ENCODE results near the gene EDIL3.

The EDIL3 gene

DNA sequence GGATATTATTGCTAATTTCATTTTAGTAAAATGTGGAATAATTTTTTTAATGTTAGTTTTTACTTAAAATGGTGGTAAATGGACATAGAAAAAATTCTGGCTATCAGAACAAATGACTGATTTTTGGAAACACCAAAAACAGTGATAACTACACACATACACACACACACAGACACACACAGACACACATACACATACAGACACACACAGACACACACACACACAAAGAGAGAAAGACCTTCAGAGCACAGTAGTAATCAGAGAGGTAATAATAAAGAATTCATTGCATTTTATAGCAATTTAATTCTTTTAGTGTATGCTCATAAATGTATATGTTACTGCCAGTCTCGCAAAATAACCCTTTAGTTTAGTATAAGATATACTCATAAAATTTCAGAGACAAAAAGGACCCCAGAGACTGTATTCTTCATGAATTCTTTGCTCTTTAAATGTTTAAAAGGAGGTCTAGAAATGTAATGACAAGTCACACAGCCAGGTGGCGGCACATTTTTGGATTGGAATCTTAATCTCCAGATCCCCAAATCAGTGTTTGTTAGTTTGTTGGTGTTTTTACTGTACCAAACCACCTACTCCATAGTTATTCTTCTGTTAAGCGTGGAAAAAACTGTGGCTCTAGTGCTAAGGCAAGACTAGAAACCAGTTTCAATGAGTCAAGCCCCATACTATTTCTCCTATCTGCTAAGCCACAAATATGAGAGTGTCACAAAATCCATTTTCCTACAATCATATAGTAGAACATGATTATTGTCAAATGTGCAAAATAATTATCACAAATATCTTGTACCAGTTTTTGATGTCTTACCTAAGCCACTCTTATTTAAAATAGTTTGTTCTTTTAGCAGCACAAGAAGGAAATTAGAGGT lies 109.9 kb downstream of the EDIL3 start:
- in situ Hi-C loops (cut with HindIII; ENCODE audit: low pct_ligation_motif_present, low pct_unique_long_range_greater_than_20kb, low sequenced_read_pairs): no loop called here
- DNase-seq: peak; percentile 44

DNA sequence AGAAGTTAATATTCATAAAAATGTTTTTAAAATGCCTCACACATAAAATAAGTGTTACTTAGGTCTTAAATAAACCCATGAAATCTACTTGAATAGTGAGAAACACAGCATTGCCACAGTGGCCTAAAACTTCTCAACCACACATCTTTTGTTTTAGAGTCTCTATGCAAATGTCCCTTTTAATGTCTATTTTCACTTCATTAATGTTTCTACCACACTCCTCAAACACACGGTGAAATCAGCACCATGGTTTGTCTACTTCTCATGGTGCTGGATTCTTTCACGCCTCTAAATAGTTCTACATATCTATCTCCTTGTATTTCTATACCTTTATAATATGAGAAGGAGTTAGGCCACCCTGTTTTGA lies 111.2 kb downstream of the EDIL3 start:
- in situ Hi-C loops (cut with HindIII; ENCODE audit: low pct_ligation_motif_present, low pct_unique_long_range_greater_than_20kb, low sequenced_read_pairs): no loop called here
- DNase-seq: no peak

DNA sequence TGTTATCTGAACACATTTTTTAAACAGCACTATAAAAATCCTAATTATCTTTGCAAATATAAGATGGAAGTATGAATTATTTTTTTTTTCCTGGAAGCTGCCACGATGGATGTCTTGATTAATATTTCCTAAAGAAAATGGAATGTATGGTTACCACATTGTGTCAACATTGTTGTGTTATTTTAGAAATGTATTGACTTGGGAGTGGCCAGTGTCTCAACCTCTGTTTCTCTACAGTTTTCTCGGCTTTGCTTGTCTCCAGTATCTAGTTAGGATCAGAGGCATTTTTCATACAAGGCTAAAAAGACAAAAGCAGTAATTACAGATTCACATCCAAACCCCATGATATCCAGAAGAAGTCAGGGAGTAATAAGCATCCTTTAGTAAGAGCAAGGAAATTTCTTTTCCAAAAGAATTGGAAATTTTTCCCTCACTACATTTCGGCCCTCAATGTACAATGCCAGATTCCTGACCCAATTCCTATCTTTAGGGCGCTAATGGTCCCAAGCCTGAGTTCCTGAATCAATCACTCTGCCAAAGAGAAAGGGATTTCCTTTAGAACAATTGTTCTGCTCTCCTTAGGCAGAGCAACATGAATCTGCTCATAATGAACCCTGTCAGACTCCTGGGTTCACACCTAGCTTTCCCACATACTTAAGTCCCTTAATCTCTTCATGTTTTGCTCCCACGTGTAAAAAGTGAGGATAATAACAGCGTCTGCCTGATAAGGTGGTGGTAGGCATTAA lies 111.7 kb downstream of the EDIL3 start:
- DNase-seq: no peak
- in situ Hi-C loops (cut with HindIII; ENCODE audit: low pct_ligation_motif_present, low pct_unique_long_range_greater_than_20kb, low sequenced_read_pairs): no loop called here

DNA sequence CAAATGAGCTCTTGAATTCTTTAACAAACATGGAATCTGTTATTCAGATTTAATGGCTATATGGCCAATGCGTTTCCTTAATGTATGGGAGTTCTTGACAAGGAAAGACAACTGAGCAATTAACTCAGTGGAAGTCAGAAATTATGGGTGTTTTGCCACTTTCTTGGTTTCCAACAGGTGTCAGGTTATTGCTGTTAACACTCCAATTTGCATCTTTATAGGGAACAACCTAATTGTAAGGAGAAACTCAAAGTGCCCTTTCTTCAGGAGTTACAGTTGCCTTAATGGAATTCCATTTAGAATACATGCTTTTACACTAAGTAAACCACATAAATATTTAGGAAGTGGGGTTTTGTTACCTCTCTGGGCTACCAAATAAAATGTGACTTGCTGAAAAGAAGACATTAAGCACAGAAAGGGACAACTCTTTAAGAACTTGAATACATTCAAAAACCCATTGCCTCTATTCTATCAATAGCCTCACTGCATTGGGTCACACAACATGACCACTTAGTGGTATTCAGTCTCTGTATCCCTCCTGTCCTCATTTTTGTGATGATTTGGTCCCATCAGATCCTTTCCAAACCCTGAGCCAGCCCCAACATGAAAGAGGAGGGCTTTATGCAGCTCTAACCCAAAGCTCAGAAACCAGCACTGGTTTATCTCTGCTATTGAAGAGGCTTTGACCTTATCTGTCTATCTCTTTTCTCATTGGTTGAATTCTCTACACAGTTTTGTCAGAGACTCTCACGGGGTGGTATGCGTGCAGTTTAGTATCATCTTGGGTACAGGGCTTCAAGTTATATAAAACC lies 118.7 kb downstream of the EDIL3 start:
- in situ Hi-C loops (cut with HindIII; ENCODE audit: low pct_ligation_motif_present, low pct_unique_long_range_greater_than_20kb, low sequenced_read_pairs): no loop called here
- DNase-seq: no peak

DNA sequence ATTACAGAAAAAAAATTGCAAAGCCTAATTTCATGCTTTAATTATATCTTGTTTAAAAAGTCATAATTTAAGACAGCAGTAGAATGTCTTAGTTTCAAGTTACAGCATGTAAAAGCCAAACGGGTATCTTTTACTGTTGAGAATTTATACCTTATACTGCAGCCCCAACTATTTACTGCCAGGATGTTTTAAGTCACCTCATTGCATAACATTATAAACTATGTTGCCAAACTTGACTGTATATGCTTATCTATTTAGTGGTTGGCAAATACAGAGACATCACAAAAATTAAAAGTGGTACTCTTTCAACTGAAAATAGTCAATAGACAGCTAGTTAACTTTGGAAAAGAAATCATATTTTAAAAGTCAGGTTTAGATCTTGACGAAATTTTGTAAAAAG lies 119.5 kb downstream of the EDIL3 start:
- in situ Hi-C loops (cut with HindIII; ENCODE audit: low pct_ligation_motif_present, low pct_unique_long_range_greater_than_20kb, low sequenced_read_pairs): no loop called here
- DNase-seq: no peak

DNA sequence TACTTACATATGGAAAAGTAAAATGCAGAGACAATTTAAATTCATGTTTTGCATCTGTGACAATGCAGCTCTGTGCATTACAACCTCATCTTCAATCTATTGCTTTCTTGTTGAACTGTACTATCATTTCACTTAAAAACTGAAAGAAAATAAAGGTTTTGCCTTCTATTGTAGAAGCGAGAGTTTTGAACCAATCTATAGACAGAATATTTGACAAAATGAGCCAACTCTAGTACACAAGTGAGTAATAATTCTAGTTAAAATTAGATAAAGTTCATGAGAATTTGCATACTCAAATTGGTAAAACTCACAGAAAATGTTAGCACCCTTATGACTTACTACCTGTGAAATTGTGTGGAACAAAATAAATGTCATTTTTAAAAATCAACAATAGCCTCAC lies 123.7 kb downstream of the EDIL3 start:
- no peak for DNase-seq
- in situ Hi-C loops (cut with HindIII; ENCODE audit: low pct_ligation_motif_present, low pct_unique_long_range_greater_than_20kb, low sequenced_read_pairs): no loop called here

DNA sequence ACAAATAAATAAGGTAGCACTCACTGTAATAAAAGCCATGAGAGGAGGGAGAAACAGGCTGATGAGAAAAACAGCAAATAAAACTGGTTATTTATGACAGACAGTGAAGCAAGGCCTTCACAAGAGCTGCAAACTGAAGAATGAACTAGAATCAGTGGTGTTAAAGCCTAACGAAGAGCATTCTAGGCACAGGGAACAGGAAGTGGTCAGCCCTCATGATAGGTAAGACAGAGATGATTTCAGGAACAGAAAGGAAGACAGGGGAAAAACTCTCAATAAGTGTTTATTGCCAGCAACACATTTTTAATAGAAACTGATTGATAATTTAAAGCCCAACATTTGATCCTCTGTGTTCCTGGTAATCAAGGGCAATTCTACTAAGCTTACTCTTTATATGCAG lies 124.5 kb downstream of the EDIL3 start:
- in situ Hi-C loops (cut with HindIII; ENCODE audit: low pct_ligation_motif_present, low pct_unique_long_range_greater_than_20kb, low sequenced_read_pairs): no loop called here
- DNase-seq: no peak

DNA sequence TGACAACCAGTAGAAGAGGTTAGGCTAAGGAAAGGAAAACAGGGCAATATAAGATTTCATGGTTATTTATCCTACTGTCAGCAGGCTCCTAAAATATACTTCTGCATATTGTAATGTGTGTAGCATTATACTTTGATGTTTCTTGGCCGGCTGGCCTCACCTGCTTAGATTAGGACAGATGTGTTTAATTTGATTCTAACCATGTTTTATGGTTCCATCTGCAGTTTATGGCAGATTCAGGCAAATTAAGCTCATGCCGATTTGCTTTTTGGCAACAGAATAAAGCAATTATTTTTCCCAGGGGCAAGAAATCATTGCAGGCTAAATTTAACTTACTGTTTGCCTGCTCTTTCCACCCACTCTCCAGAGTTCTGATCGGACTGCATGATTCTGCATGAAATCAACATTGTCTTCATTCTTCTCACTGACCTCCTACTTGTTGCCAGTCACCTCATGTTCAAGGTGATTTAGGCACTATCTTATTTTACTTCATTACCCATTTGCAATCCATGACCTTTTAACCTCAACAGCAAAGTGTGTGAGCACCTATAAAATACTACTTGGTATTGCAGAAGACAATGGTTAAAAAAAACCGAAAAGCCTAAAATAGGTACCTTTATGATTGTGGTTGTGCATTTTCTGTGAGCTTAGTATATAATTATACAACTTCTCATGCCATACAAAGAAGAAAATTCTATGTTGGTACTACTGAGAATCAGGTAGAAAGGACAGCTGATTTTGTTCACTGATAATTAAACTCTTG lies 125.2 kb downstream of the EDIL3 start:
- in situ Hi-C loops (cut with HindIII; ENCODE audit: low pct_ligation_motif_present, low pct_unique_long_range_greater_than_20kb, low sequenced_read_pairs): no loop called here
- no peak for DNase-seq

DNA sequence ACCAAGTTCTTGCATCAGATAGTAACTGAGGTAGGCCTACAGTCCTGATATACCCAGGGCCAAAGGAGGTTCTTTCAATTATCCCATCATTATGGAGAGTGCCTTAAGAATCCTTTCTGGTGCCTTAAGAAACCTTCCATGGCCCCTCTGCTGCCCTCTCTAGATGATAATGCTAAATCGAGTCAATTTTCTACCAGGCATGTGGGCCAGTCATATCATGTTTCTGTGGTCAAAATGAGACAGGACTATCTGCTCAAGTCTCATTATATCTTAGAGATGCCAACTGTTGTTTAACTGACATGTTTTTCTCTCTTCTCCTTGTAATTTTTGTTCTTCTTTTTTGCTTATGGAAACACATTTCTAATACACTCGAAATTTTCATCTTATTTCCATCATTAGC lies 127.6 kb downstream of the EDIL3 start:
- DNase-seq: no peak
- in situ Hi-C loops (cut with HindIII; ENCODE audit: low pct_ligation_motif_present, low pct_unique_long_range_greater_than_20kb, low sequenced_read_pairs): no loop called here

DNA sequence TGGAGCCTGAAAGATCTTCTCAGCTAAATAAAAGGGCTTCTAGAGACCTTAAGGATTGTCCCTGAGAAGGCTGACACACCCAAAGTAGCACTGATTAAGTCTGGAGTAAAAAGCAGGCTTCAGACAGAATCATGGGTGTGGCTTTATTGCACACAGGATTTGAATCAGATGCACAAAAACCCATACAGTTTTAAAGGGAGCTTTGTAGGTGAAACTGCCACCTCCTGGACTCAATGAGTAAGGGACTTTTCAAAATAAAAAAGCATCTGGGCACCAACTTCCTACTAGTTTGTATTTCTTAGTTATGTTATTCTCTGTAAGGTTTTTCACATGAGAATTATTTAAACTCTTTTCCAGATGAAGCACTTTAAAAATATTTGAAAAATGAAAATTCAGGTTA lies 129.4 kb downstream of the EDIL3 start:
- peak; percentile 41 for DNase-seq
- in situ Hi-C loops (cut with HindIII; ENCODE audit: low pct_ligation_motif_present, low pct_unique_long_range_greater_than_20kb, low sequenced_read_pairs): no loop called here

DNA sequence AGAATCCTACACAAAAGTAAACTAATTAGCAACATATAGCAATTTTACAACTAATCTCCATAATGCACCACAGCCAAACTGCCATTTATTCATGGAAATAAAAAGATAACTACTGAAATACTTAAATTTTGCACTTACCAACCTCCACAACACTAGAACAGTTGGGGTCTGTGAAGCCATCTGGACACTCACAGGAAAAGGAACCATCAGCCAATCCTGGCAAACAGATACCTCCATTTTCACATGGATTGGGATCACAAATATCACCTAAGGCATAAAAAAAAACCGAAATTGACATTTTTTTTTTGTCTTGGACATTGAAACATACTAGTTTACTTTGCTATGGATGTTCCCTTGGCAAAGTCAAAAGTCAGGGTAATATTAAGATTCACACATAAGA lies 130.7 kb downstream of the EDIL3 start:
- in situ Hi-C loops (cut with HindIII; ENCODE audit: low pct_ligation_motif_present, low pct_unique_long_range_greater_than_20kb, low sequenced_read_pairs): no loop called here
- DNase-seq: no peak

DNA sequence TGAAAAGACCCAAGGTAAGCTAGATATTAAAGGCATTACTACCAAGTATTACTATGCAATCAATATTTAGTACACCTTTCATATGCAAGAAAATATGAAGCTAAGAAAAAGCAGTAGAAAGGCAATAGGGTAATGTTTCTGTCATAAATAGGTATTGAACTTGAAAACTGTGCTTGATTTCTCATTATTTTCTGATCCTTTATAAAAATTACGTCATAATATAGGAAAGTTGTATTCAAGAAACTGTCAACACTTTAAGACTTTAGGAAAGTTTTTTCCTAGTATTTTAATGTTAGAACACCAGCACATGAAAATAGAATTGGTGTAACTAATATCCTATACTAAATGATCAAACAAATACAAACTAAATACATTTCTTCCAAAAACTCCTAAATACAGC lies 133.2 kb downstream of the EDIL3 start:
- in situ Hi-C loops (cut with HindIII; ENCODE audit: low pct_ligation_motif_present, low pct_unique_long_range_greater_than_20kb, low sequenced_read_pairs): no loop called here
- DNase-seq: no peak

DNA sequence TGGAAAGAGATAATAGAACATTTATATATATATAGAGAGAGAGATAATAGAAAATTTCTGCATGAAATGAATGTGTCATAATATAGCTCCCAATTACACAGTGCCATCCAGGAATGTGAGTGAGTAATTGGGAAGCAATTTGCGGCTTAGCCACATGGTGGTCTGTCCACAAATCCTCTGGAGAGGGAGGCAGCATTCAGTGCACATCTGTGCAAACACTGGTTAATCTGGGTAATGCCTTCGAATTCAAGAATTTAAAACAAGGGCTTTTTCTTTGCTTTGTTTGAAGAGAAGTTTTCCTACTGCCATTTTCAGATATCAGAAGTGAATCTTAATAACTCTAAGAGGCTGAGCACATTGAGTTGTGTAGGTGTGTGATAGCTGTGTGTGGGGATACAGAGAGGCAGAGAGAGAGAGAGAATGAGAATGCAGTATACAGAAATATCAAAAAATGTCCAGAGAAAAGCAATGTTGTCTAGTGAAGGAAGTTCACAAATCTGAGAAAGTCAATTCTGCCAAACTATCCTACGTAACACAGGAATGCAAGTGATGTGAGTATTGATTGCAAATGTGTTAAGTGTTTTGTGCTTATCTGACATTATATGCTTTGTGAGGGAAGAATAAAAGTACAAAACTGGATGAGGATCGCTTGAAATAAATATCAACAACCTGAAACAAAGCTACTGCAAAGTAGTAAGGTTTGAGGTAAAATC lies 134.6 kb downstream of the EDIL3 start:
- in situ Hi-C loops (cut with HindIII; ENCODE audit: low pct_ligation_motif_present, low pct_unique_long_range_greater_than_20kb, low sequenced_read_pairs): no loop called here
- peak; percentile 84 for DNase-seq

DNA sequence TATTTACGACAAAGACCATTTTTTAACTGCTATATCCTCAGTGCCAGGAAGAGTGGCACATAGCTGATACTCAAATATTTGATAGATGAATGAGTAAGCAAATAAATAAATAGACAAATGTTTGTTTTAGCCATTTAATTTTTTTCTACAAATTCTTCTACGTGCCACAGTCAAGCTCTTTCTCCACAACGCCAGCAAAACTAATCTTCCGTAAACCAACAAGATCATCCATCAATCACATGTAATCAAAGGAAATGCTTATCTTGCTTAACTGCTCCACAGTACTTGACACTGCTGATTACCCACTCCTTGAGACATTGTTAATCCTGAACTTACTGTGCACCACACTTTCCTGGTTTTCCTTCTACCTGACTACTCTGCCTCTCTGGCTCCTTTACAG lies 136.7 kb downstream of the EDIL3 start:
- no peak for DNase-seq

DNA sequence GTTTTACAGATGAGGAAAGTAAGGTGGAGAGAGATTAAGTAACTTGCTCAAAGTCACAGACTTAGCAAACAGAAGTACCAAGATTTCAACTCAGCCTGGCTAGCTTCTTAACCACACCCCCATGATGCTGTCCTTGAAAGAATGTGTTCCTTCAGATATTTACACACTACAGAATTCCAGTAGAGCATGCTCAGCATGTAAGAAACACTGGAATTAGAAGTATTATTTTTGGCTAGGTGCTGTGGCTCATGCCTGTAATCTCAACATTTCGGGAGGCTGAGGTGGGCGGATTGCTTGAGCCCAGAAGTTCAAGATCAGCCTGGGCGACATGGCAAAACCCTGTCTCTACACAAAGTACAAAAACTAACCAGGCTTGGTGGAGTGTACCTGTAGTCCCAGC lies 142.4 kb downstream of the EDIL3 start:
- in situ Hi-C loops (cut with HindIII; ENCODE audit: low pct_ligation_motif_present, low pct_unique_long_range_greater_than_20kb, low sequenced_read_pairs): no loop called here
- no peak for DNase-seq

More for the DNA sequence above, 136.7 kb downstream of the EDIL3 start:
- in situ Hi-C loops (cut with HindIII; ENCODE audit: low pct_ligation_motif_present, low pct_unique_long_range_greater_than_20kb, low sequenced_read_pairs): no loop called here

DNA sequence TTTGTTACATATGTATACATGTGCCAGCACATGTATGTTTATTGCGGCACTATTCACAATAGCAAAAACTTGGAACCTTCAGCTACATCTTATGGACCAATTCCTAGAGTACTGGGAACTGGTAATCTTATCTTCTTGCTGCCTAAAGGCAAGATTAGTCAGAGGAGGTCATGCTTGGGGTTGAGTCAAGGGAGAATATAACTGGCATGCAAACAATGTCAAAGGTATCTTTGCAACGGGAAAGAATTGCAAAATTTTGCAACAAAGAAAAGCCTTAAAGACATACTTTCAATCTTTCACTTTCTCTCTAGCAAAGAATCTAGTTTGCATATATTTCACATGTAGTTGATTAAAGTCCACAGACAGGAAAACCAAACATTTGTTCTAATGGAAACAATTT lies 145.2 kb downstream of the EDIL3 start:
- in situ Hi-C loops (cut with HindIII; ENCODE audit: low pct_ligation_motif_present, low pct_unique_long_range_greater_than_20kb, low sequenced_read_pairs): no loop called here
- peak; percentile 10 for DNase-seq

DNA sequence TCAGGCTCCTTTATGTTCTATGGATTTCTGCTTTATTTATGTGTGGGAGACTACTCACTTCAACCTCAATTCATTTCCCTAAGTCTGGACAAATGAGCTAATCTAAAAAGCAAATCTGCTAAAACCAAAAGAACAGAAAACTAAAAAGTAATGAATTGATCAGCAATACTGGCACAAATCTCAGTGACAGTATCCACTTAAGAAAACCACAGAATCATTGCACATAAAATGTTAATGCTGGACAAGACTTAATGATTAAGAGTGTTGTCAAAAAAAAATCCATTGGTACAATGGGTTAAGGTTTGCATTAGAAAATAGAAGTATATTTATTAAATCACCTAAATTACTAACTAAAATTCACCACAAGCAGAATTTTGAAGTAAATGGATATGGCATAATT lies 147.6 kb downstream of the EDIL3 start:
- no peak for DNase-seq
- in situ Hi-C loops (cut with HindIII; ENCODE audit: low pct_ligation_motif_present, low pct_unique_long_range_greater_than_20kb, low sequenced_read_pairs): no loop called here

DNA sequence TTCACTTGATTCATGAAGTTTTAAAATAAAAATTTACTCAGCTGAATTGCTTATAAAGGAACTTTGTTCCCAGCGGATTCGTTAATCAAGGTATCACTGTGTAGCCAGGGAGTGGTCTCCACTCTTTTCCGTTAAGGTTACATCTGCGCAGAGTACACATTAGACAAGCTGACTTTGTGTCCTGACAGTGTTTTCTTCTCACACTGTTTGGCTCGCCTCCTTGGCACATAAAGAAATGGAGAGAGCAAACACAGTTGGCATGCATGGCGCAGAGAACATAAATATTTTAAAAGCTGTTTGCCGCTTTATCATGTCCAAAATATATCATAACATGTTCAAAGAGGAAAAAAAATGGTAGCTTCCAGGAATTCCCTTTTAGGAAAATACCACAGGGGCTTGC lies 153.2 kb downstream of the EDIL3 start:
- no peak for DNase-seq
- in situ Hi-C loops (cut with HindIII; ENCODE audit: low pct_ligation_motif_present, low pct_unique_long_range_greater_than_20kb, low sequenced_read_pairs): no loop called here

Data from ACHN (cell line).